Activated T-helper 1 cell treated with anti-CD3 and anti-CD28 coated beads, Interleukin-2, amount 50 U/mL, for 16 hours (primary cell): ENCODE data around the gene GDPD3.

ENCODE experiments used
- DNase-seq, 2 donors: peaks; one replicate each; pipeline ENCODE4 v3.0.0-alpha.2; 2020; ENCODE audit warnings: low read depth in 1 of 2, low spot score in 1 of 2

The GDPD3 gene

GRCh38 chr16:30060836-30061554 is 52.3 kb downstream of the GDPD3 start:
- no peak for DNase-seq

DNA sequence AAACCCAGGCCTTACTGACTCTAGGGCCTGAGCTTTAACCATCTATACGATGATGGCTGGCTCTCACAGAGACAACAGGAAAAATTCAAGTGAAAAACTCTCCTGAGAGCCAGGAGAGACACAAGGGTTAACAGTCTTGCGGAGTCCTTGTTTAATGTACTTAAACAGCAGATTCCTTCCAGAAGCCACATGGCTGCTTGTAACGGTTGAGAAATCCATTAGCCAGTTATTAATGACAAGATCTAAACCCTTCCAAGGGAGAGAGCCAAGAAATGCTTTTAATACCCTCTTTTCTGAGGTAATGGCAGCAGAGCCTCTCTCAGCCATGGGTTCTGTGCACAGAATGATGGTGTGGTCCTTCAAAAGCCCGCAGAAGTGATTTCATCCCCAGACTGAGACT is 53.0 kb downstream of the GDPD3 start:
- DNase-seq: no peak

- DNase-seq: no peak
These were observed 58.3 kb downstream of the GDPD3 start for GRCh38 chr16:30054959-30055553.
